Gastrocnemius medialis (tissue), 4 donors: Measurements from ENCODE around the gene PSG2.
"Not testable (repeated sequence)": the region's sequence is repeated elsewhere in the genome, so short reads cannot be mapped to it uniquely, and the experiment has no call there.

Experiments
- POLR2A ChIP-seq, 2 donors: fragments of 450-650 bp; IDR thresholded peaks; one replicate each; pipeline ENCODE4 v1.6.1; 2017; ENCODE audit warnings: antibody characterized with exemption in 2 of 2, mild to moderate bottlenecking in 2 of 2, moderate library complexity in 2 of 2
- TF ChIP-seq, protein P1 (sequence below), 5 experiments: fragments of 450-650 bp in 3 of 5; fragments of 200-600 bp in 2 of 5; sonication (generic) in 2 of 5; IDR thresholded peaks in 4 of 5; conservative IDR thresholded peaks in 1 of 5; 1 replicate in 4 of 5; 2 replicates in 1 of 5; pipeline ENCODE4 v1.5.1; 2016 to 2019; ENCODE audit warnings: antibody characterized with exemption in 5 of 5, mild to moderate bottlenecking in 3 of 5, moderate library complexity in 3 of 5

DNA sequence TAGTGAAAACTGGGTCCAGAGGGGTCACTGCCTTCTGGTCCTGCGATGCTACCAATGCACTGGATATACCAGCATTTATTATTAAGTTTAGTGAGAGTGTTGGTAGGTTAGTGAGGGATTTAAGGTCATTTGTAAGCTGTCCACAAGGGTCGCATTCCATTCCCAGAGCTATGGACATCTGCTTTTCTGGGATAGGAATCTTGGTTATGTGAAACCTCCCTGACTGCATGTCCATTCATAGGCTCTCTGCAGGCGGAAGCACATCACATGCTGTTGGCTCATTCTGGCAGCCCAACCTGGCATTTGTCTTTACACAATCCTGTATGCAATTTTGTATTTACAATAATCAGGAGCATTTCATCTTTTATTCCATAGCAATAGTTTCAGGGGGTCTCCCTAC is 21.2 kb downstream of the PSG2 start:
- TF ChIP-seq, protein P1, sequence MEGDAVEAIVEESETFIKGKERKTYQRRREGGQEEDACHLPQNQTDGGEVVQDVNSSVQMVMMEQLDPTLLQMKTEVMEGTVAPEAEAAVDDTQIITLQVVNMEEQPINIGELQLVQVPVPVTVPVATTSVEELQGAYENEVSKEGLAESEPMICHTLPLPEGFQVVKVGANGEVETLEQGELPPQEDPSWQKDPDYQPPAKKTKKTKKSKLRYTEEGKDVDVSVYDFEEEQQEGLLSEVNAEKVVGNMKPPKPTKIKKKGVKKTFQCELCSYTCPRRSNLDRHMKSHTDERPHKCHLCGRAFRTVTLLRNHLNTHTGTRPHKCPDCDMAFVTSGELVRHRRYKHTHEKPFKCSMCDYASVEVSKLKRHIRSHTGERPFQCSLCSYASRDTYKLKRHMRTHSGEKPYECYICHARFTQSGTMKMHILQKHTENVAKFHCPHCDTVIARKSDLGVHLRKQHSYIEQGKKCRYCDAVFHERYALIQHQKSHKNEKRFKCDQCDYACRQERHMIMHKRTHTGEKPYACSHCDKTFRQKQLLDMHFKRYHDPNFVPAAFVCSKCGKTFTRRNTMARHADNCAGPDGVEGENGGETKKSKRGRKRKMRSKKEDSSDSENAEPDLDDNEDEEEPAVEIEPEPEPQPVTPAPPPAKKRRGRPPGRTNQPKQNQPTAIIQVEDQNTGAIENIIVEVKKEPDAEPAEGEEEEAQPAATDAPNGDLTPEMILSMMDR (IDR thresholded peaks at IDR 0.05 in 4 of 5, conservative IDR thresholded peaks at IDR 0.05 in 1 of 5): not testable (repeated sequence)
- TF ChIP-seq POLR2A (IDR thresholded peaks at IDR 0.05): not testable (repeated sequence)
